Panc1 (cell line): Measurements from ENCODE around the gene SDK2. TPM values are rescaled to one million over a fixed set of nuclear protein-coding genes. Genes with fewer than 3 reads are reported as not detected.

ENCODE experiments used
- ATAC-seq: fragments of 200-7000 bp; cut with Tn5 transposase; 2 replicates; pipeline ENCODE4 v1.9.1; 2020; ENCODE audit warnings: mild to moderate bottlenecking, moderate library complexity
- BruUV-seq: library from RNA; stranded (reverse); fragments of 400-500 nt; replicated peaks from 2 replicates; lab custom pipeline; 2021; lab: Mats Ljungman, UMichigan
- CTCF ChIA-PET: fragments of 300-600 bp; sonication (Branson Sonifier 250); formaldehyde crosslinking; loops from one replicate; lab custom pipeline; 2022; ENCODE audit warnings: antibody characterized with exemption; lab: Charles Lee
- POLR2A ChIA-PET: fragments of 300-600 bp; sonication (Branson Sonifier 250); formaldehyde crosslinking; loops from one replicate; lab custom pipeline; 2022; ENCODE audit warnings: antibody characterized with exemption; lab: Charles Lee
- DNase-seq: peaks from one replicate; pipeline ENCODE4 v3.0.0-alpha.2; 2010; ENCODE audit warnings: low read depth, low spot score
- H3K27ac ChIP-seq: 2 replicates; pipeline ENCODE4 v1.5.1; 2011; ENCODE audit warnings: mild to moderate bottlenecking, low read length, inconsistent platforms
- H3K27me3 ChIP-seq: fragments of 200-500 bp; sonication (Bioruptor generic); 2 replicates; pipeline ENCODE4 v1.6.0; 2014; ENCODE audit warnings: low read length, inconsistent platforms; ENCODE audit not compliant: control insufficient read depth, insufficient read depth
- H3K36me3 ChIP-seq: fragments of 200-500 bp; sonication (Bioruptor generic); 2 replicates; pipeline ENCODE4 v1.5.1; 2014; ENCODE audit warnings: inconsistent platforms, mild to moderate bottlenecking, low read length, moderate library complexity; ENCODE audit not compliant: control insufficient read depth, insufficient read depth
- H3K4me1 ChIP-seq: 2 replicates; pipeline ENCODE4 v1.5.1; 2011; ENCODE audit warnings: inconsistent platforms, mild to moderate bottlenecking, low read length, moderate library complexity; ENCODE audit not compliant: control insufficient read depth, insufficient read depth
- H3K4me3 ChIP-seq, 2 experiments: 2 replicates each; pipeline ENCODE4 v1.5.1; 2011 to 2012; ENCODE audit warnings: low read depth in 2 of 2, low read length in 2 of 2, mild to moderate bottlenecking in 2 of 2, inconsistent platforms in 1 of 2, moderate library complexity in 1 of 2
- H3K9me3 ChIP-seq: fragments of 200-500 bp; sonication (Bioruptor generic); 2 replicates; pipeline ENCODE4 v1.5.1; 2014; ENCODE audit warnings: low read depth, mild to moderate bottlenecking, inconsistent platforms, low read length, moderate library complexity; ENCODE audit not compliant: control insufficient read depth, insufficient read depth
- POLR2AphosphoS5 ChIP-seq: IDR thresholded peaks from 2 replicates; pipeline ENCODE4 v1.6.1; 2012; ENCODE audit warnings: mild to moderate bottlenecking, low read depth, low read length, moderate library complexity
- REST ChIP-seq, 2 experiments: IDR thresholded peaks; 2 replicates each; pipeline ENCODE4 v1.6.1; 2011 to 2012; ENCODE audit warnings: low read depth in 2 of 2, control low read depth in 1 of 2, low read length in 1 of 2, mild to moderate bottlenecking in 1 of 2, moderate library complexity in 1 of 2; ENCODE audit not compliant: insufficient read depth in 1 of 2
- SIN3A ChIP-seq: IDR thresholded peaks from 2 replicates; pipeline ENCODE4 v1.6.1; 2012; ENCODE audit warnings: low read depth, mild to moderate bottlenecking, low read length, moderate library complexity, borderline replicate concordance; ENCODE audit not compliant: insufficient read depth
- TCF7L2 ChIP-seq: IDR thresholded peaks from 2 replicates; pipeline ENCODE4 v1.6.1; 2011; ENCODE audit warnings: mild to moderate bottlenecking, low read depth, low read length, inconsistent platforms
- in situ Hi-C: cut with HindIII; loops from 2 replicates; pipeline ENCODE4 v1.10.0; 2016; ENCODE audit warnings: low sequenced_read_pairs, low pct_unique_long_range_greater_than_20kb
- intact Hi-C: fragments of 100-400 bp; cut with micrococcal nuclease; formaldehyde crosslinking; loops from one replicate; pipeline ENCODE4 v1.10.0; 2022; ENCODE audit not compliant: unreplicated experiment
- total RNA-seq: library from RNA; stranded (reverse); gene quantifications from one replicate; pipeline ENCODE4 v1.2.1, GENCODE V29; 2021; ENCODE audit not compliant: unreplicated experiment
- TF ChIP-seq, protein P1 (sequence below): fragments of 450-650 bp; IDR thresholded peaks from 2 replicates; pipeline ENCODE4 v1.5.1; 2017; ENCODE audit warnings: mild to moderate bottlenecking

SDK2 gene
- total RNA-seq, 1 experiment from 2014 or later: 0.41 TPM

- ChIA-PET CTCF (interaction anchor here (0.6 kb wide), 1 partner anchor 10 kb away, joined by 5 read pairs; no protein-coding TSS in a partner anchor), POLR2A (no interaction called here)
- intact Hi-C loops: no loop called here
- BruUV-seq: no TSS peak
- Histone ChIP-seq H3K27ac (no peak overlapping the region), H3K4me3 (no peak overlapping the region), H3K36me3 (no peaks in the 10 kb centered on the region), H3K27me3 (0 out of 2 replicates have a peak, but pooled peaks cover 4% of the 10 kb centered on the region), H3K9me3 (no peaks in the 10 kb centered on the region), H3K4me1 (no peaks in the 10 kb centered on the region)
- TF ChIP-seq, protein P1, sequence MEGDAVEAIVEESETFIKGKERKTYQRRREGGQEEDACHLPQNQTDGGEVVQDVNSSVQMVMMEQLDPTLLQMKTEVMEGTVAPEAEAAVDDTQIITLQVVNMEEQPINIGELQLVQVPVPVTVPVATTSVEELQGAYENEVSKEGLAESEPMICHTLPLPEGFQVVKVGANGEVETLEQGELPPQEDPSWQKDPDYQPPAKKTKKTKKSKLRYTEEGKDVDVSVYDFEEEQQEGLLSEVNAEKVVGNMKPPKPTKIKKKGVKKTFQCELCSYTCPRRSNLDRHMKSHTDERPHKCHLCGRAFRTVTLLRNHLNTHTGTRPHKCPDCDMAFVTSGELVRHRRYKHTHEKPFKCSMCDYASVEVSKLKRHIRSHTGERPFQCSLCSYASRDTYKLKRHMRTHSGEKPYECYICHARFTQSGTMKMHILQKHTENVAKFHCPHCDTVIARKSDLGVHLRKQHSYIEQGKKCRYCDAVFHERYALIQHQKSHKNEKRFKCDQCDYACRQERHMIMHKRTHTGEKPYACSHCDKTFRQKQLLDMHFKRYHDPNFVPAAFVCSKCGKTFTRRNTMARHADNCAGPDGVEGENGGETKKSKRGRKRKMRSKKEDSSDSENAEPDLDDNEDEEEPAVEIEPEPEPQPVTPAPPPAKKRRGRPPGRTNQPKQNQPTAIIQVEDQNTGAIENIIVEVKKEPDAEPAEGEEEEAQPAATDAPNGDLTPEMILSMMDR: no peak
- TF ChIP-seq TCF7L2 (no peak), POLR2AphosphoS5 (no peak), REST (IDR thresholded peaks at IDR 0.05; ENCODE audit: insufficient read depth in 1 of 2, low read depth in 2 of 2, low read length in 1 of 2) (no peak), SIN3A (no peak)
- in situ Hi-C loops: no loop called here
- DNase-seq: no peak
- no peak for ATAC-seq
Measured at GRCh38 chr17:73584987-73585386, 59.3 kb downstream of the SDK2 start.

DNA sequence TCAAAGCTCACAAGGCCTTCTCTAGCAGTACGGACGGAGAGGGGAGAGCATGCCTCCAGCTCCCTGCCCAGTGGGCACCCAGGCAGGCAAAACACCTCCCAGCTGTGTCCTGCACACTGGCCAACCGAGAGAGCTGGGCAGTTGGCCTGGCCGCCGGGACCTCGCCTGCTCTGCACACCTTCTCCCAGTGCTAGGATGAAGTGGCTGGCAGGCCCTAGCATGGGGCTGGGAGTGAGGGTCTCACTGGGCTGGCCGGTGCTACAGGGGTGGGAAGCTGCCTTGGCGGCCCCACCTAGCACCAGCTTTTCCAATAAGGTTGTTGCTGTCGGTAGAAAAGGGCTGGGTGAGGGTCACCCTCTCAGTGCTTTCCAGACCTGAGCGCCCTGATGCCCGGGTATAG is 60.2 kb downstream of the SDK2 start:
- H3K4me3 ChIP-seq: no peak overlapping the region
- ChIA-PET POLR2A (no interaction called here), CTCF (no interaction called here)
- intact Hi-C loops: no loop called here
- H3K9me3 ChIP-seq: no peaks in the 10 kb centered on the region
- H3K4me1 ChIP-seq: no peaks in the 10 kb centered on the region
- no peak for ATAC-seq
- no peak overlapping the region for H3K27ac ChIP-seq
- H3K27me3 ChIP-seq: 0 out of 2 replicates have a peak, but pooled peaks cover 4% of the 10 kb centered on the region
- no TSS peak for BruUV-seq
- in situ Hi-C loops: no loop called here
- DNase-seq: no peak
- no peaks in the 10 kb centered on the region for H3K36me3 ChIP-seq
- no peak for TF ChIP-seq TCF7L2
- TF ChIP-seq SIN3A: no peak
- TF ChIP-seq, protein P1: no peak
- TF ChIP-seq POLR2AphosphoS5: no peak
- no peak for TF ChIP-seq REST (IDR thresholded peaks at IDR 0.05; ENCODE audit: insufficient read depth in 1 of 2, low read depth in 2 of 2, low read length in 1 of 2)
